H1 (cell line): ENCODE results near the gene GATAD2B. TPM values are rescaled to one million over a fixed set of nuclear protein-coding genes. Genes with fewer than 3 reads are reported as not detected.

Experiments used
- CTCF ChIA-PET: fragments of 300-600 bp; sonication (Branson Sonifier 250); formaldehyde crosslinking; loops from one replicate; lab custom pipeline; 2021; ENCODE audit not compliant: partially characterized antibody; lab: Charles Lee
- POLR2A ChIA-PET: fragments of 300-600 bp; sonication (Branson Sonifier 250); formaldehyde crosslinking; loops from one replicate; lab custom pipeline; 2021; ENCODE audit warnings: inconsistent platforms; ENCODE audit not compliant: partially characterized antibody; lab: Charles Lee
- DNase-seq, 2 experiments: peaks; one replicate each; pipeline versions ENCODE4 v3.0.0 to v3.0.0-alpha.2; 2010 to 2022; ENCODE audit warnings: low spot score in 2 of 2, low read depth in 1 of 2, mixed read lengths in 1 of 2
- FAIRE-seq: peaks from 2 replicates; lab custom pipeline; 2011; peaks lifted over from hg19 to GRCh38; lab: Jason Lieb, UNC
- H2AFZ ChIP-seq: 2 replicates; pipeline ENCODE4 v1.8.1; 2012; ENCODE audit warnings: low read length, inconsistent platforms
- H2AK5ac ChIP-seq: 2 replicates; pipeline ENCODE4 v1.6.1; 2013; ENCODE audit warnings: low read depth, low read length
- H2BK120ac ChIP-seq: replicated peaks from 2 replicates; pipeline ENCODE3; 2013; ENCODE audit warnings: low read depth, low read length, inconsistent platforms
- H2BK12ac ChIP-seq: 2 replicates; pipeline ENCODE4 v1.6.1; 2013; ENCODE audit warnings: low read depth, low read length
- H2BK15ac ChIP-seq: 2 replicates; pipeline ENCODE4 v1.6.1; 2013; ENCODE audit warnings: low read length
- H2BK20ac ChIP-seq: 2 replicates; pipeline ENCODE4 v1.6.1; 2013; ENCODE audit warnings: low read length
- H2BK5ac ChIP-seq: 2 replicates; pipeline ENCODE4 v1.6.1; 2013; ENCODE audit warnings: low read depth, low read length
- H3K14ac ChIP-seq: 2 replicates; pipeline ENCODE4 v1.6.1; 2013; ENCODE audit warnings: inconsistent platforms; ENCODE audit not compliant: insufficient read length
- H3K18ac ChIP-seq: 2 replicates; pipeline ENCODE4 v1.6.1; 2013; ENCODE audit warnings: low read length; ENCODE audit errors: extremely low read depth
- H3K23ac ChIP-seq: 2 replicates; pipeline ENCODE4 v1.6.1; 2013; ENCODE audit warnings: inconsistent platforms; ENCODE audit not compliant: insufficient read length
- H3K23me2 ChIP-seq: 2 replicates; pipeline ENCODE4 v1.6.1; 2013; ENCODE audit warnings: low read depth, low read length
- H3K27ac ChIP-seq: 2 replicates; pipeline ENCODE4 v1.6.1; 2011; ENCODE audit warnings: low read depth, low read length, inconsistent platforms
- H3K27me3 ChIP-seq, 4 experiments: replicated peaks in 1 of 4; 1 replicate in 1 of 4; 2 replicates in 3 of 4; pipeline versions ENCODE4 v1.6.1 to v1.8.1; 2011 to 2013; ENCODE audit warnings: low read length in 3 of 4, mild to moderate bottlenecking in 3 of 4, inconsistent platforms in 2 of 4, mixed read lengths in 2 of 4, moderate library complexity in 1 of 4; ENCODE audit not compliant: control insufficient read depth in 3 of 4, insufficient read depth in 3 of 4; ENCODE audit errors: extremely low read depth in 1 of 4
- H3K36me3 ChIP-seq, 4 experiments: 2 replicates each; pipeline versions ENCODE4 v1.6.1 to v1.8.1; 2011 to 2013; ENCODE audit warnings: mild to moderate bottlenecking in 4 of 4, low read length in 3 of 4, moderate library complexity in 2 of 4, control low read depth in 1 of 4, inconsistent platforms in 1 of 4; ENCODE audit not compliant: insufficient read depth in 4 of 4, control insufficient read depth in 2 of 4
- H3K4ac ChIP-seq: replicated peaks from 2 replicates; pipeline ENCODE3; 2013; ENCODE audit warnings: low read length, low read depth, mixed read lengths, inconsistent platforms; ENCODE audit not compliant: insufficient read length
- H3K4me1 ChIP-seq, 4 experiments: replicated peaks in 1 of 4; 1 replicate in 1 of 4; 2 replicates in 3 of 4; pipeline versions ENCODE4 v1.6.1 to v1.8.1; 2011 to 2013; ENCODE audit warnings: low read length in 3 of 4, inconsistent platforms in 2 of 4, mixed read lengths in 1 of 4; ENCODE audit not compliant: insufficient read depth in 4 of 4, control insufficient read depth in 3 of 4
- H3K4me2 ChIP-seq, 2 experiments: 2 replicates each; pipeline versions ENCODE4 v1.6.1 to v1.8.1; 2011 to 2013; ENCODE audit warnings: low read depth in 2 of 2, low read length in 2 of 2, control low read depth in 1 of 2, inconsistent platforms in 1 of 2, mild to moderate bottlenecking in 1 of 2; ENCODE audit not compliant: insufficient read depth in 1 of 2
- H3K4me3 ChIP-seq, 4 experiments: fragments of 200-600, 300-600 bp in 1 of 4; sonication (generic), shearing (Covaris generic), sonication (Bioruptor Twin) in 1 of 4; 2 replicates each; pipeline versions ENCODE4 v1.5.1 to v1.8.1; 2011 to 2016; ENCODE audit warnings: low read length in 4 of 4, low read depth in 3 of 4, control low read depth in 2 of 4, inconsistent platforms in 2 of 4, mild to moderate bottlenecking in 2 of 4, mixed read lengths in 1 of 4, moderate library complexity in 1 of 4; ENCODE audit not compliant: insufficient read depth in 2 of 4; ENCODE audit errors: extremely low read depth in 1 of 4
- H3K56ac ChIP-seq: replicated peaks from 2 replicates; pipeline ENCODE3; 2013; ENCODE audit warnings: low read depth, mild to moderate bottlenecking, mixed read lengths, low read length, inconsistent platforms; ENCODE audit not compliant: insufficient read length
- H3K79me1 ChIP-seq: 2 replicates; pipeline ENCODE4 v1.6.1; 2013; ENCODE audit warnings: low read depth, low read length, control low read depth
- H3K79me2 ChIP-seq, 2 experiments: 2 replicates each; pipeline versions ENCODE4 v1.6.1 to v1.8.1; 2012 to 2013; ENCODE audit warnings: low read length in 2 of 2, mild to moderate bottlenecking in 2 of 2, inconsistent platforms in 1 of 2; ENCODE audit not compliant: insufficient read depth in 2 of 2, control insufficient read depth in 1 of 2
- H3K9ac ChIP-seq, 4 experiments: replicated peaks in 1 of 4; 1 replicate in 1 of 4; 2 replicates in 3 of 4; pipeline versions ENCODE4 v1.6.1 to v1.8.1; 2011 to 2013; ENCODE audit warnings: low read depth in 3 of 4, low read length in 3 of 4, control low read depth in 2 of 4, mild to moderate bottlenecking in 2 of 4, moderate library complexity in 2 of 4, inconsistent platforms in 1 of 4; ENCODE audit errors: extremely low read depth in 1 of 4
- H3K9me3 ChIP-seq, 2 experiments: 2 replicates each; pipeline versions ENCODE4 v1.6.1 to v1.8.1; 2012 to 2013; ENCODE audit warnings: mild to moderate bottlenecking in 2 of 2, moderate library complexity in 2 of 2, control low read depth in 1 of 2, inconsistent platforms in 1 of 2, low read depth in 1 of 2, low read length in 1 of 2, mixed read lengths in 1 of 2; ENCODE audit not compliant: insufficient read depth in 2 of 2
- H4K20me1 ChIP-seq, 2 experiments: replicated peaks in 1 of 2; 2 replicates each; pipeline versions ENCODE3 to v1.8.1; 2011 to 2013; ENCODE audit warnings: inconsistent platforms in 2 of 2, low read length in 2 of 2, mild to moderate bottlenecking in 1 of 2; ENCODE audit not compliant: insufficient read depth in 2 of 2, control insufficient read depth in 1 of 2
- H4K5ac ChIP-seq: 2 replicates; pipeline ENCODE4 v1.6.1; 2013; ENCODE audit warnings: low read length, low read depth, mixed read lengths, inconsistent platforms; ENCODE audit not compliant: insufficient read length
- H4K8ac ChIP-seq: 2 replicates; pipeline ENCODE4 v1.8.0; 2013; ENCODE audit warnings: mild to moderate bottlenecking, moderate library complexity, low read length, inconsistent platforms; ENCODE audit not compliant: insufficient read depth; ENCODE audit errors: extremely low read depth
- H4K91ac ChIP-seq: replicated peaks from 2 replicates; pipeline ENCODE3; 2013; ENCODE audit warnings: low read length, mixed read lengths, inconsistent platforms; ENCODE audit not compliant: insufficient read length
- EGR1 ChIP-seq: IDR thresholded peaks from 2 replicates; pipeline ENCODE4 v1.6.1; 2011; ENCODE audit warnings: low read depth, low read length, borderline replicate concordance
- JUND ChIP-seq: IDR thresholded peaks from 2 replicates; pipeline ENCODE4 v1.6.1; 2011; ENCODE audit warnings: mild to moderate bottlenecking, improper control_type of control experiment, low read length
- KDM1A ChIP-seq: fragments of 200-600, 300-600 bp; sonication (generic); IDR thresholded peaks from 2 replicates; pipeline ENCODE4 v1.7.1; 2016; ENCODE audit warnings: mild to moderate bottlenecking, low read length, borderline replicate concordance
- SP2 ChIP-seq: IDR thresholded peaks from 2 replicates; pipeline ENCODE4 v1.6.1; 2012; ENCODE audit warnings: mild to moderate bottlenecking, low read length, inconsistent platforms
- TBP ChIP-seq: IDR thresholded peaks from 2 replicates; pipeline ENCODE4 v1.6.1; 2011; ENCODE audit warnings: low read depth, low read length, improper control_type of control experiment
- WGBS, 2 experiments: shearing (Covaris generic) in 1 of 2; methylation state at CpG; one replicate each; pipeline versions ENCODE4 v1.1.6 to v1.1.7; 2013 to 2015; ENCODE audit warnings: low lambda C conversion rate in 2 of 2, mixed read lengths in 2 of 2, inconsistent platforms in 1 of 2, low coverage in 1 of 2, missing lambda C conversion rate in 1 of 2; ENCODE audit not compliant: insufficient replicate concordance in 2 of 2, insufficient coverage in 1 of 2, insufficient read length in 1 of 2; ENCODE audit errors: extremely low coverage in 1 of 2, missing lambda C conversion rate in 1 of 2; 5-methylcytosine and 5-hydroxymethylcytosine counted together
- polyA plus RNA-seq, 7 experiments: library from polyadenylated mRNA; depleted of rRNA in 3 of 7; stranded (reverse) in 5 of 7; unstranded in 2 of 7; fragments of >200 nt in 5 of 7; fragments of 200-250 nt in 2 of 7; gene quantifications; 1 replicate in 5 of 7; 2 replicates in 1 of 7; 4 replicates in 1 of 7; pipeline versions ENCODE4 v1.2.1 to v1.2.3, GENCODE V29; 2011 to 2013; ENCODE audit warnings: missing spikeins in 2 of 7, mixed read lengths in 2 of 7
- total RNA-seq: library from RNA; stranded (reverse); fragmentation: NEBNext Ultra II Directional; extraction: Animal tissue kit (Norgen Biotek cat#: 25700); gene quantifications from 2 replicates; pipeline ENCODE4 v1.2.1, GENCODE V29; 2021

GATAD2B gene
- total and polyA plus RNA-seq, 2 of the 8 experiments (the other 6 are each of a cell fraction or from before 2014, with no cell fraction given) = 8.4 to 39.1 TPM

DNA sequence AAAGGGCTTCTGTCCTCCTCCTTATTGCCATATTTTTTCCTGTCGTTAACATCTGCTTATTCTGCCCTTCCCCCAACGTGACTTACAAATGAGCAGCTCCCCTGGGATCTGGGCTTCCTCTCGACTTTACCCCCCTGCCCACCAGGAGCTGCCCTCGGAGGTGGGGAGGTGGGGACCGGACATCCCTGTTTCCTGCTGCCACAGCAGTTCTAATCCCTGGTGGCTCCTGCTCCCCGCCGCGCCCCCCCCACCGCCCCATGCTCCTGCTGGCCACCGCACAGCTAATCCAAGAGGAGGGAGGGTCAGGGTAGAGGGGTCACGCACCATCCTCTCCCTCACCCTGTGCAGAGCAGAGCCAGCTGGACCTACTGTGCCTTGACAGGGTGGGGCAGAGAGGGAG, 152.0 kb downstream of the GATAD2B start:
- WGBS, 2 experiments = 76% methylated on average over 6 of the region's 11 CpGs; no CpG with 5 or more reads in 1 of the 2 experiments
- no peak overlapping the region for H2BK20ac ChIP-seq

More for the DNA sequence above, 152.0 kb downstream of the GATAD2B start:
- no peak overlapping the region for H4K5ac ChIP-seq
- H2AFZ ChIP-seq = no peak overlapping the region
- no peaks in the 10 kb centered on the region; a peak in 1 of 7 replicates for H3K27me3 ChIP-seq
- H3K23me2 ChIP-seq = peaks cover 10% of the 10 kb centered on the region
- 0 out of 2 replicates have a peak overlapping the region, but pooled peaks have one; percentile 31 for H2BK5ac ChIP-seq
- no peak for DNase-seq
- H3K14ac ChIP-seq = no peak overlapping the region
- no peak overlapping the region for H3K9ac ChIP-seq
- H3K9me3 ChIP-seq = no peaks in the 10 kb centered on the region
- H4K8ac ChIP-seq = no peak overlapping the region
- no peak overlapping the region for H3K4me3 ChIP-seq
- H3K79me1 ChIP-seq = 0 out of 2 replicates have a peak, but pooled peaks cover 2% of the 10 kb centered on the region
- H4K91ac ChIP-seq = no peak overlapping the region
- H2AK5ac ChIP-seq = no peak overlapping the region
- H3K4me2 ChIP-seq = no peak overlapping the region
- ChIA-PET CTCF (interaction anchor here (0.7 to 12.1 kb wide), 18 partner anchors 9 to 215 kb away, joined by 3 to 172 read pairs (median 4); partner anchors contain the start of genes ILF2, JTB, NPR1 and RAB13), POLR2A (interaction anchor here (0.6 to 2.6 kb wide), 6 partner anchors 12 to 137 kb away, joined by 3 to 12 read pairs (median 4); partner anchors contain the start of genes CHTOP and NPR1)
- H4K20me1 ChIP-seq = no peaks in the 10 kb centered on the region
- H3K18ac ChIP-seq = no peak overlapping the region
- TF ChIP-seq SP2 (no peak), EGR1 (no peak), TBP (no peak), KDM1A (no peak), JUND (no peak)
- no peak overlapping the region for H3K56ac ChIP-seq
- no peak overlapping the region for H2BK120ac ChIP-seq
- no peak overlapping the region for H2BK15ac ChIP-seq
- no peak for FAIRE-seq
- H3K27ac ChIP-seq = no peak overlapping the region
- no peak overlapping the region for H3K23ac ChIP-seq
- H3K36me3 ChIP-seq = peaks cover 13 to 55% (median 32%) of the 10 kb centered on the region in 4 experiments; a peak in 6 of 8 replicates
- H3K4ac ChIP-seq = no peak overlapping the region
- H3K79me2 ChIP-seq = no peaks in the 10 kb centered on the region
- H2BK12ac ChIP-seq = no peak overlapping the region
- H3K4me1 ChIP-seq = peaks cover 0 to 10% (median 4%) of the 10 kb centered on the region in 4 experiments; a peak in 4 of 7 replicates
